Psoas muscle (tissue), 8 donors: ENCODE data around the gene SOX12. TPM values are rescaled to one million over a fixed set of nuclear protein-coding genes. Genes with fewer than 3 reads are reported as not detected.
A peak's percentile ranks its signal among the peaks of the same experiment; 100 is the strongest.

Source experiments
- ATAC-seq, 4 donors: fragments of 200-7000 bp; cut with Tn5 transposase; one replicate each; pipeline ENCODE4 v1.9.1; 2020; ENCODE audit warnings: moderate library complexity in 3 of 4, mild to moderate bottlenecking in 2 of 4
- DNase-seq, 2 donors: peaks; one replicate each; pipeline ENCODE4 v3.0.0-alpha.2; 2020
- H3K27ac ChIP-seq: fragments of 200-600 bp; one replicate; pipeline ENCODE4 v1.8.0; 2022
- H3K27me3 ChIP-seq, 3 donors: fragments of 200-600 bp in 1 of 3; one replicate each; pipeline versions ENCODE4 v1.6.1 to v1.8.0; 2013 to 2022; ENCODE audit warnings: low read length in 2 of 3, mild to moderate bottlenecking in 2 of 3, moderate library complexity in 1 of 3; ENCODE audit not compliant: insufficient read depth in 3 of 3
- H3K36me3 ChIP-seq, 2 donors: fragments of 200-600 bp in 1 of 2; one replicate each; pipeline versions ENCODE4 v1.6.1 to v1.8.0; 2013 to 2022; ENCODE audit warnings: low read depth in 1 of 2, mild to moderate bottlenecking in 1 of 2, moderate library complexity in 1 of 2; ENCODE audit not compliant: insufficient read depth in 1 of 2
- H3K4me1 ChIP-seq: fragments of 200-600 bp; one replicate; pipeline ENCODE4 v1.8.0; 2022
- H3K4me3 ChIP-seq: fragments of 200-600 bp; one replicate; pipeline ENCODE4 v1.8.0; 2022; ENCODE audit warnings: mild to moderate bottlenecking
- H3K9me3 ChIP-seq: fragments of 200-600 bp; one replicate; pipeline ENCODE4 v1.8.0; 2022
- WGBS, 3 donors: extraction: QIAGEN DNeasy Blood & Tissue Kit; methylation state at CpG; one replicate each; pipeline versions ENCODE4 v1.1.6 to v1.1.7; 2013; 5-methylcytosine and 5-hydroxymethylcytosine counted together
- intact Hi-C, 2 donors: fragments of 100-400 bp; cut with DNase I; formaldehyde crosslinking; loops; one replicate each; pipeline versions ENCODE4 v1.11.0 to v1.14.2; 2022
- polyA plus RNA-seq, 3 donors: library from polyadenylated mRNA; stranded (reverse); fragments of 200-250 nt; gene quantifications; one replicate each; pipeline ENCODE4 v1.2.3, GENCODE V29; 2013
- total RNA-seq, 4 donors: library from RNA; stranded (reverse); fragmentation: NEBNext Ultra II Directional in 2 of 4; extraction: Animal tissue kit (Norgen Biotek cat#: 25700) in 2 of 4; gene quantifications; one replicate each; pipeline versions ENCODE4 v1.2.1 to v1.2.4, GENCODE V29; 2021 to 2023
- TF ChIP-seq, protein P1 (sequence below): fragments of 200-600 bp; IDR thresholded peaks from one replicate; pipeline ENCODE4 v1.8.0; 2022; ENCODE audit warnings: antibody characterized with exemption
- donor health status: healthy with polysubstance abuse.
- donor health status: DM: no; HTN: no; CAD: no; lungs with moderate emphysema.
- donor health status: Bipolar disorder and iron deficiency.
- donor health status: healthy.
- donor health status: DM: yes; HTN: yes; CAD: no.
- donor health status: DM: no; HTN: no; CAD: no.
- donor health status: DM: no; HTN: no; CAD: no.
- donor health status: DM: yes; HTN: yes; CAD: no.

The SOX12 gene
- total and polyA plus RNA-seq, 7 donors: 1.2 to 5.7 (median 3.6) TPM

DNA sequence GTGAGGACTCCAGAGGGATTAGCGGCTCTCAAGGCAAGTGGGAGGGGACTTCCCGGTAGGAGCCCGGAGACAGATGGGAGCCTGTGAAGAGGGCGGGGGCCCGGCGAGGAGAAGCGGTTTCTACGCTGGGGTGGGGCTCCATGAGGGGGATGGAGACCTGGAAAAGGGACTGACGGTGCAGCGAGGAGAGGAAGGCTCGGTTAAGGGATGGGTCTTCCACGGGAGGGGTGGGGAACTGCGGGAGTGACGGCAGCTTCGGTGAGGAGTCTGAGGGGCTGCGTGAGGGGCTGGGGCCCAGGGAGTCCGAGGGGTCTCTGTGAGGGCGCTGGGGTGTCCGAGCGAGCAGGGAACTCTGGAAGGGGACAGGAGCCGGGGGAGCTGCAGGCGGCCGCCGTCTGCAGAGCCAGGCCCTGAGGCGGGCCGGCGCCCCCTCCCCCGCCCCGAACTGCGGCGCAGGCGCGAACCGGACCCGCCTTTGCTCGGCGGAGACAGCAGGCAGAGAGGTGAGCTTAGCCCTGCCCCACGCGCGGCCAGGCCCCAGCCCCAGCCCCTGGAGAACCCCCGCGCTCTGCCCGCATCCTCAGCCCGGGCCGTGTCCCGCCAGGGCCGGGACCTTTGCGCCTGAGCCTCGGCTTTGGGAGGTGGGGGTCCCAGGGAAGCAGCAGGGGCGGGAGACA is 21.4 kb downstream of the SOX12 start, which contains the start of gene NRSN2:
TSS of gene NRSN2 (plus strand) at position 472 of the 677 bp plus-strand sequence. CDS start 2,533 bp downstream, outside the sequence.
- H3K4me3 ChIP-seq: peak within 1 kb of the TSS; percentile 83
- intact Hi-C loops: no loop called here
- H3K27ac ChIP-seq: peak within 1 kb of the TSS; percentile 71
- DNase-seq (peak; percentile 57 to 67), ATAC-seq (peak; percentile 55 to 70 (median 62))
- no peaks in the 10 kb centered on the region for H3K4me1 ChIP-seq
- 7 to 13% (median 9%) methylated on average over 28 to 50 of the region's 50 CpGs for WGBS, 3 donors
- TF ChIP-seq, protein P1, sequence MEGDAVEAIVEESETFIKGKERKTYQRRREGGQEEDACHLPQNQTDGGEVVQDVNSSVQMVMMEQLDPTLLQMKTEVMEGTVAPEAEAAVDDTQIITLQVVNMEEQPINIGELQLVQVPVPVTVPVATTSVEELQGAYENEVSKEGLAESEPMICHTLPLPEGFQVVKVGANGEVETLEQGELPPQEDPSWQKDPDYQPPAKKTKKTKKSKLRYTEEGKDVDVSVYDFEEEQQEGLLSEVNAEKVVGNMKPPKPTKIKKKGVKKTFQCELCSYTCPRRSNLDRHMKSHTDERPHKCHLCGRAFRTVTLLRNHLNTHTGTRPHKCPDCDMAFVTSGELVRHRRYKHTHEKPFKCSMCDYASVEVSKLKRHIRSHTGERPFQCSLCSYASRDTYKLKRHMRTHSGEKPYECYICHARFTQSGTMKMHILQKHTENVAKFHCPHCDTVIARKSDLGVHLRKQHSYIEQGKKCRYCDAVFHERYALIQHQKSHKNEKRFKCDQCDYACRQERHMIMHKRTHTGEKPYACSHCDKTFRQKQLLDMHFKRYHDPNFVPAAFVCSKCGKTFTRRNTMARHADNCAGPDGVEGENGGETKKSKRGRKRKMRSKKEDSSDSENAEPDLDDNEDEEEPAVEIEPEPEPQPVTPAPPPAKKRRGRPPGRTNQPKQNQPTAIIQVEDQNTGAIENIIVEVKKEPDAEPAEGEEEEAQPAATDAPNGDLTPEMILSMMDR: no peak
- no peaks in the 10 kb centered on the region for H3K9me3 ChIP-seq
- no peaks in the 10 kb centered on the region for H3K36me3 ChIP-seq
- peaks cover 0 to 2% (median 0%) of the 10 kb centered on the region in 3 donors for H3K27me3 ChIP-seq

GRCh38 chr20:347317-347639 is 21.9 kb downstream of the SOX12 start:
- no peak for ATAC-seq
- Histone ChIP-seq H3K36me3 (no peaks in the 10 kb centered on the region), H3K4me3 (peak overlapping the region; percentile 83), H3K9me3 (no peaks in the 10 kb centered on the region), H3K27me3 (peaks cover 0 to 2% (median 0%) of the 10 kb centered on the region in 3 donors), H3K27ac (peak overlapping the region; percentile 71), H3K4me1 (no peaks in the 10 kb centered on the region)
- WGBS, 3 donors: 1% methylated on average over 16 to 19 of the region's 19 CpGs
- TF ChIP-seq, protein P1: no peak
- intact Hi-C loops: no loop called here
- DNase-seq: no peak

DNA sequence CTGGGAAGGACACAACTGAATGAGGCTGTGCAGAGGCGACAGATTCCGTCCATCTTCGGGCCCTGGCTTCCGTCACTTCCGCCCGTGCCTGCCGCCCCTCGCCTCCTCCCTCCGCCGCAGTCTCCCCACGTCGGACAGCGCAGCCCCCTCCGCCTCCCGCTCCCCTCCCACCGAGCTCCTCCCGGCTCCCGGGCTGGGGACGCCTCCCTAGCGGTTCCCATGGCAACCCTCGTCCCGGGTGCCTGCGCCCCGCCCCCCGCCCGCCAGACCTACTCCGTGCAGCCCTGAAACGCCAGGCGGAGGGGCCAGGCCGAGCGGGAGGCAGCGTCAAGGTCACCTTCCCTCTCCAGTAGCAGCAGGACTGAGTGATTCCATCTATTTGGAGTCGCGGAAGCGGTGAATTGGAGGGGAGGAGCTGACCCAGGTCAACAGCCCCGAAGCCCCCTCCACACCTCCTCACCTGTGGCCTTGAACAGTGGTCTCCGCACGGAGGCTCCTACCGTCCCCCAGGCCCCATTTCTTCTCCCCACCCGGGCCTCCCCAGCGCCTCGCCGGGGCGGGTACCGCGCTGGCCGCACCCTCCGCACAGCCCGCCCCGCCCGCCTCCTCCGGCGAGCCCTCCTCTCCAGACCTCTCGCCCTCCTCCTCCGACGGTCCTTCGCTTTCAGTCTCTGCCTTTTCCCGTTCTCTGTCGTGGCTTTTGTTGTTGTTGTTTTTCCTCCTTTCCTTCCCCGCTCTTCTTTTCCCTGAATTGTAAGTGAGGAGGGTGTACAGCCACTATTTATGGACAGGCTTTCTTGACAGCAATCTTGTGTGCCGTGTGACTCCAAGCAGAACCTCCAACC is 22.5 kb downstream of the SOX12 start:
- TF ChIP-seq, protein P1: no peak
- Histone ChIP-seq H3K4me3 (peak overlapping the region; percentile 83), H3K27me3 (peaks cover 0 to 2% (median 0%) of the 10 kb centered on the region in 3 donors), H3K27ac (peak overlapping the region; percentile 71), H3K9me3 (no peaks in the 10 kb centered on the region), H3K36me3 (no peaks in the 10 kb centered on the region), H3K4me1 (no peaks in the 10 kb centered on the region)
- WGBS, 3 donors: 1% methylated on average over 60 to 61 of the region's 61 CpGs
- DNase-seq (peak; percentile 88 to 91), ATAC-seq (peak; percentile 73 to 86 (median 78))
- intact Hi-C loops: no loop called here

DNA sequence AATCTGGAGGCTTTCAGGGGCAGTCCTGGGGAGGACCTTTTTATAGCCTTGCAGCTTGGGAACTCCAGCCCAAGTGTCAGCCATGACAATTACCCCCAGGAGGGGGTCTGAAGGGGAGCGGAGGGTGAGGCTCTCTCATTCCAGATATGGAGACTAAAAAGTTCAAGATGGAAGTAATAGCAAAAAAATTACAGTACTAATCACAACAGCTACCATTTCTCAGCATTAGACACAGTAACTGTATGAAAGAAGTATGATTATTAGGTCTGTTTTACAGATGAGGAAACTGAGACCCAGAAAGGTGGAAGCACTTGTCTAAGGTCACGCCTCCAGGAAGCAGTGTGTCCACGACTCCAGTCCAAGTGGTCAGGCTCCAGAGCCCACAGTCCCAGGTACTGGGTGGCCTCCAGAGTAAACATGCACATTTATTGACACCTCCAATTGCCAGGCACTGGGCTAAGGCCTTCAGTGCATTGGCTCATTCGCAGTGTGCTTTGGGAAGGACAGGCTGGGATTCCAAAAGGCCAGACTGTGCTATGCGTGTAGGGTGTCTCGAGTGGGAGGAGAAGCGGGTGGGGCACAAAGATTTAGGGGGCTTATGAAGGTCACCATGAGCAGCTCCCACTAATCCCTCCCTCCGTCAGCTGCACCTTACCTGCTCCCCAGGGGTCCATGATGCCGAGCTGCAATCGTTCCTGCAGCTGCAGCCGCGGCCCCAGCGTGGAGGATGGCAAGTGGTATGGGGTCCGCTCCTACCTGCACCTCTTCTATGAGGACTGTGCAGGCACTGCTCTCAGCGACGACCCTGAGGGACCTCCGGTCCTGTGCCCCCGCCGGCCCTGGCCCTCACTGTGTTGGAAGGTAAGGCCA is 23.9 kb downstream of the SOX12 start:
- H3K27me3 ChIP-seq: peaks cover 0 to 2% (median 0%) of the 10 kb centered on the region in 3 donors
- H3K4me3 ChIP-seq: no peak overlapping the region
- intact Hi-C loops: no loop called here
- WGBS, 3 donors: 92% methylated on average over 19 of the region's 19 CpGs
- no peaks in the 10 kb centered on the region for H3K4me1 ChIP-seq
- TF ChIP-seq, protein P1: no peak
- no peaks in the 10 kb centered on the region for H3K9me3 ChIP-seq
- no peak for ATAC-seq
- no peak for DNase-seq
- no peak overlapping the region for H3K27ac ChIP-seq
- no peaks in the 10 kb centered on the region for H3K36me3 ChIP-seq
